ENCODE results near the gene RUBCN. TPM values are rescaled to one million over a fixed set of nuclear protein-coding genes. Genes with fewer than 3 reads are reported as not detected.

RUBCN gene
- 9.2 and 10.8 TPM in 2 replicates for total RNA-seq

- Histone ChIP-seq H3K36me3 (ENCODE audit: control insufficient read depth, insufficient read depth, low read length) (no peaks in the 10 kb centered on the region), H3K27me3 (ENCODE audit: control insufficient read depth, insufficient read depth, low read length) (no peaks in the 10 kb centered on the region), H3K4me3 (ENCODE audit: low read depth, low read length) (peak within 1 kb of the TSS; percentile 68)
- DNase-seq (ENCODE audit: low read depth) (peak; percentile 87), FAIRE-seq (no peak)
- no peak for TF ChIP-seq CTCF (IDR thresholded peaks at IDR 0.05; ENCODE audit: insufficient read depth, low read length, severe bottlenecking)
Observed at GRCh38 chr3:197736491-197737318, at the start of gene RUBCN. Gene RUBCN (minus strand): TSS chr3:197736904. CDS start chr3:197736719, 185 bp downstream.

GRCh38 chr3:197784019-197784585 is 47.4 kb upstream of the RUBCN start:
- Histone ChIP-seq H3K36me3 (ENCODE audit: control insufficient read depth, insufficient read depth, low read length) (peaks cover 9% of the 10 kb centered on the region), H3K27me3 (ENCODE audit: control insufficient read depth, insufficient read depth, low read length) (no peaks in the 10 kb centered on the region), H3K4me3 (ENCODE audit: low read depth, low read length) (no peak overlapping the region)
- no peak for DNase-seq (ENCODE audit: low read depth)
- FAIRE-seq: no peak
- TF ChIP-seq CTCF (IDR thresholded peaks at IDR 0.05; ENCODE audit: insufficient read depth, low read length, severe bottlenecking): no peak

GRCh38 chr3:197782230-197782629 is 45.5 kb upstream of the RUBCN start:
- no peak for FAIRE-seq
- TF ChIP-seq CTCF (IDR thresholded peaks at IDR 0.05; ENCODE audit: insufficient read depth, low read length, severe bottlenecking): no peak
- peaks cover 14% of the 10 kb centered on the region for H3K36me3 ChIP-seq (ENCODE audit: control insufficient read depth, insufficient read depth, low read length)
- no peaks in the 10 kb centered on the region for H3K27me3 ChIP-seq (ENCODE audit: control insufficient read depth, insufficient read depth, low read length)
- H3K4me3 ChIP-seq (ENCODE audit: low read depth, low read length): no peak overlapping the region
- no peak for DNase-seq (ENCODE audit: low read depth)

- Histone ChIP-seq H3K4me3 (ENCODE audit: low read depth, low read length) (no peak overlapping the region), H3K36me3 (ENCODE audit: control insufficient read depth, insufficient read depth, low read length) (peaks cover 17% of the 10 kb centered on the region), H3K27me3 (ENCODE audit: control insufficient read depth, insufficient read depth, low read length) (no peaks in the 10 kb centered on the region)
- TF ChIP-seq CTCF (IDR thresholded peaks at IDR 0.05; ENCODE audit: insufficient read depth, low read length, severe bottlenecking): no peak
- FAIRE-seq (no peak), DNase-seq (ENCODE audit: low read depth) (no peak)
Observed at GRCh38 chr3:197775317-197775716, 38.6 kb upstream of the RUBCN start.

GRCh38 chr3:197761784-197762183 is 25.1 kb upstream of the RUBCN start:
- no peak for TF ChIP-seq CTCF (IDR thresholded peaks at IDR 0.05; ENCODE audit: insufficient read depth, low read length, severe bottlenecking)
- Histone ChIP-seq H3K36me3 (ENCODE audit: control insufficient read depth, insufficient read depth, low read length) (peaks cover 2% of the 10 kb centered on the region), H3K4me3 (ENCODE audit: low read depth, low read length) (no peak overlapping the region), H3K27me3 (ENCODE audit: control insufficient read depth, insufficient read depth, low read length) (no peaks in the 10 kb centered on the region)
- DNase-seq (ENCODE audit: low read depth) (no peak), FAIRE-seq (no peak)
